CD4-positive, CD25-positive, alpha-beta regulatory T cell (primary cell): ENCODE data around the gene ITPR2. TPM values are rescaled to one million over a fixed set of nuclear protein-coding genes. Genes with fewer than 3 reads are reported as not detected.

Source experiments
- ATAC-seq, 2 donors: fragments of 150-1000 bp; cut with Tn5 transposase; one replicate each; pipeline ENCODE4 v1.10.0; 2021; ENCODE audit warnings: low read depth in 2 of 2, moderate number of reproducible peaks in 2 of 2, moderate library complexity in 1 of 2
- DNase-seq, 3 donors: peaks; one replicate each; pipeline versions ENCODE4 v3.0.0 to v3.0.0-alpha.2; 2012 to 2022; ENCODE audit warnings: mixed read lengths in 1 of 3
- H3K27ac ChIP-seq: one replicate; pipeline ENCODE4 v1.7.0; 2013; ENCODE audit warnings: mild to moderate bottlenecking, low read length; ENCODE audit not compliant: insufficient read depth, poor library complexity, severe bottlenecking
- H3K27me3 ChIP-seq: one replicate; pipeline ENCODE4 v1.7.0; 2013; ENCODE audit warnings: low read length; ENCODE audit not compliant: control insufficient read depth, insufficient read depth
- H3K36me3 ChIP-seq: one replicate; pipeline ENCODE4 v1.7.0; 2013; ENCODE audit warnings: mild to moderate bottlenecking, low read length, moderate library complexity; ENCODE audit not compliant: control insufficient read depth, insufficient read depth
- H3K4me1 ChIP-seq: 2 replicates; pipeline ENCODE4 v1.7.0; 2013; ENCODE audit warnings: mild to moderate bottlenecking, low read length; ENCODE audit not compliant: insufficient read depth, control insufficient read depth, poor library complexity, severe bottlenecking
- H3K4me3 ChIP-seq: one replicate; pipeline ENCODE4 v1.7.0; 2013; ENCODE audit warnings: low read depth, mild to moderate bottlenecking, low read length, moderate library complexity
- H3K9me3 ChIP-seq, 2 experiments: 1 replicate in 1 of 2; 2 replicates in 1 of 2; pipeline ENCODE4 v1.7.0; 2013; ENCODE audit warnings: low read length in 2 of 2, mild to moderate bottlenecking in 1 of 2, moderate library complexity in 1 of 2; ENCODE audit not compliant: control insufficient read depth in 2 of 2
- H3K27ac Mint-ChIP-seq, 3 donors: one replicate each; pipeline ENCODE4 v1.8.0; 2020 to 2022; ENCODE audit warnings: mild to moderate bottlenecking in 3 of 3, mixed read lengths in 3 of 3, moderate library complexity in 2 of 3
- H3K27me3 Mint-ChIP-seq: one replicate; pipeline ENCODE4 v1.8.0; 2022; ENCODE audit warnings: mild to moderate bottlenecking, mixed read lengths
- H3K36me3 Mint-ChIP-seq: one replicate; pipeline ENCODE4 v1.8.0; 2020; ENCODE audit warnings: mixed read lengths
- H3K4me1 Mint-ChIP-seq, 4 donors: one replicate each; pipeline ENCODE4 v1.8.0; 2020 to 2022; ENCODE audit warnings: mixed read lengths in 4 of 4, mild to moderate bottlenecking in 1 of 4
- H3K4me3 Mint-ChIP-seq, 4 donors: one replicate each; pipeline ENCODE4 v1.8.0; 2020 to 2022; ENCODE audit warnings: mild to moderate bottlenecking in 4 of 4, mixed read lengths in 4 of 4, moderate library complexity in 3 of 4
- H3K9me3 Mint-ChIP-seq, 7 donors: one replicate each; pipeline ENCODE4 v1.8.0; 2020 to 2022; ENCODE audit warnings: mixed read lengths in 7 of 7, mild to moderate bottlenecking in 3 of 7, moderate library complexity in 2 of 7
- polyA plus RNA-seq, 4 donors: library from polyadenylated mRNA; unstranded; fragments of 300-500 nt; fragmentation: Illumina TruSeq; gene quantifications; one replicate each; pipeline ENCODE4 v1.2.3, GENCODE V29; 2021
- total RNA-seq: library from RNA; stranded (reverse); gene quantifications from one replicate; pipeline ENCODE4 v1.2.3, GENCODE V29; 2022

ITPR2 gene
- total and polyA plus RNA-seq, 5 donors from 2014 or later, result 9.9 to 54.1 (median 11.7) TPM

GRCh38 chr12:26857465-26858176 is 24.6 kb upstream of the ITPR2 start:
- Mint-ChIP-seq H3K4me3 (no peak overlapping the region), H3K27me3 (peaks cover 16% of the 10 kb centered on the region), H3K27ac (no peak overlapping the region), H3K4me1 (no peaks in the 10 kb centered on the region), H3K9me3 (no peaks in the 10 kb centered on the region), H3K36me3 (no peaks in the 10 kb centered on the region)
- peaks cover 17% of the 10 kb centered on the region for H3K27me3 ChIP-seq
- DNase-seq (no peak), ATAC-seq (no peak)
- H3K9me3 ChIP-seq, result no peaks in the 10 kb centered on the region
- H3K4me3 ChIP-seq, result no peak overlapping the region
- no peak overlapping the region for H3K27ac ChIP-seq
- H3K4me1 ChIP-seq, result no peaks in the 10 kb centered on the region
- no peaks in the 10 kb centered on the region for H3K36me3 ChIP-seq

GRCh38 chr12:26855337-26855736 is 22.3 kb upstream of the ITPR2 start:
- no peak for DNase-seq
- no peaks in the 10 kb centered on the region for H3K4me1 Mint-ChIP-seq

GRCh38 chr12:26854031-26854390 is 21.0 kb upstream of the ITPR2 start:
- no peaks in the 10 kb centered on the region for H3K4me1 Mint-ChIP-seq
- no peaks in the 10 kb centered on the region for H3K9me3 Mint-ChIP-seq
- H3K4me3 Mint-ChIP-seq, result no peak overlapping the region
- H3K27me3 Mint-ChIP-seq, result peaks cover 5% of the 10 kb centered on the region
- Histone ChIP-seq H3K27me3 (peaks cover 15% of the 10 kb centered on the region), H3K36me3 (no peaks in the 10 kb centered on the region), H3K4me1 (no peaks in the 10 kb centered on the region), H3K27ac (no peak overlapping the region), H3K4me3 (no peak overlapping the region), H3K9me3 (no peaks in the 10 kb centered on the region)
- no peaks in the 10 kb centered on the region for H3K36me3 Mint-ChIP-seq
- H3K27ac Mint-ChIP-seq, result peak overlapping the region in 1 of 3 donors; percentile 13
- no peak for ATAC-seq
- no peak for DNase-seq

More at GRCh38 chr12:26855337-26855736, 22.3 kb upstream of the ITPR2 start:
- H3K4me3 ChIP-seq, result no peak overlapping the region
- Mint-ChIP-seq H3K27me3 (peaks cover 6% of the 10 kb centered on the region), H3K9me3 (no peaks in the 10 kb centered on the region), H3K4me3 (no peak overlapping the region), H3K36me3 (no peaks in the 10 kb centered on the region), H3K27ac (no peak overlapping the region)
- peaks cover 15% of the 10 kb centered on the region for H3K27me3 ChIP-seq
- H3K27ac ChIP-seq, result no peak overlapping the region
- H3K36me3 ChIP-seq, result no peaks in the 10 kb centered on the region
- H3K9me3 ChIP-seq, result no peaks in the 10 kb centered on the region
- no peak for ATAC-seq
- H3K4me1 ChIP-seq, result no peaks in the 10 kb centered on the region

GRCh38 chr12:26853303-26854030 is 20.5 kb upstream of the ITPR2 start:
- Mint-ChIP-seq H3K4me1 (no peaks in the 10 kb centered on the region), H3K27me3 (peaks cover 5% of the 10 kb centered on the region), H3K4me3 (no peak overlapping the region), H3K36me3 (no peaks in the 10 kb centered on the region), H3K27ac (peak overlapping the region in 2 of 3 donors; percentile 13 to 54), H3K9me3 (no peaks in the 10 kb centered on the region)
- ATAC-seq, result peak; percentile 92 to 93
- H3K36me3 ChIP-seq, result no peaks in the 10 kb centered on the region
- no peak overlapping the region for H3K27ac ChIP-seq
- H3K4me3 ChIP-seq, result no peak overlapping the region
- H3K4me1 ChIP-seq, result no peaks in the 10 kb centered on the region
- no peaks in the 10 kb centered on the region for H3K9me3 ChIP-seq
- DNase-seq, result peak; percentile 45 to 81 (median 75)
- peaks cover 13% of the 10 kb centered on the region for H3K27me3 ChIP-seq

GRCh38 chr12:26851031-26851809 is 18.2 kb upstream of the ITPR2 start:
- Mint-ChIP-seq H3K9me3 (no peaks in the 10 kb centered on the region), H3K4me1 (peaks cover 0 to 3% (median 0%) of the 10 kb centered on the region in 4 donors), H3K27me3 (peaks cover 20% of the 10 kb centered on the region), H3K36me3 (no peaks in the 10 kb centered on the region), H3K27ac (no peak overlapping the region), H3K4me3 (no peak overlapping the region)
- Histone ChIP-seq H3K27me3 (peaks cover 18% of the 10 kb centered on the region), H3K4me1 (no peaks in the 10 kb centered on the region), H3K36me3 (no peaks in the 10 kb centered on the region), H3K27ac (no peak overlapping the region), H3K4me3 (no peak overlapping the region), H3K9me3 (no peaks in the 10 kb centered on the region)
- ATAC-seq, result no peak
- no peak for DNase-seq

GRCh38 chr12:26848156-26848825 is 15.3 kb upstream of the ITPR2 start:
- H3K4me3 Mint-ChIP-seq, result no peak overlapping the region
- DNase-seq (no peak), ATAC-seq (no peak)
- H3K4me1 Mint-ChIP-seq, result peaks cover 0 to 3% (median 0%) of the 10 kb centered on the region in 4 donors
- H3K27me3 Mint-ChIP-seq, result peaks cover 31% of the 10 kb centered on the region
- H3K36me3 Mint-ChIP-seq, result no peaks in the 10 kb centered on the region
- H3K27me3 ChIP-seq, result peaks cover 18% of the 10 kb centered on the region
- H3K4me1 ChIP-seq, result no peaks in the 10 kb centered on the region
- H3K27ac ChIP-seq, result no peak overlapping the region
- no peaks in the 10 kb centered on the region for H3K9me3 ChIP-seq
- no peaks in the 10 kb centered on the region for H3K36me3 ChIP-seq
- H3K27ac Mint-ChIP-seq, result no peak overlapping the region
- H3K4me3 ChIP-seq, result no peak overlapping the region
- no peaks in the 10 kb centered on the region for H3K9me3 Mint-ChIP-seq

- ATAC-seq (no peak), DNase-seq (no peak)
- Mint-ChIP-seq H3K9me3 (no peaks in the 10 kb centered on the region), H3K27ac (no peak overlapping the region), H3K4me1 (peaks cover 0 to 3% (median 0%) of the 10 kb centered on the region in 4 donors), H3K27me3 (peaks cover 31% of the 10 kb centered on the region), H3K36me3 (no peaks in the 10 kb centered on the region), H3K4me3 (no peak overlapping the region)
- H3K4me1 ChIP-seq, result no peaks in the 10 kb centered on the region
- peaks cover 18% of the 10 kb centered on the region for H3K27me3 ChIP-seq
- no peak overlapping the region for H3K4me3 ChIP-seq
- no peaks in the 10 kb centered on the region for H3K9me3 ChIP-seq
- H3K27ac ChIP-seq, result no peak overlapping the region
- no peaks in the 10 kb centered on the region for H3K36me3 ChIP-seq
Measured at GRCh38 chr12:26847431-26847830, 14.4 kb upstream of the ITPR2 start.
